ENCODE results near the gene CROCC2.

The CROCC2 gene

GRCh38 chr2:240914645-240915525 lies 8.7 kb downstream of the CROCC2 start:
- Histone ChIP-seq H3K4me3 (replicated peaks; ENCODE audit: insufficient read depth, low read length) (no peak overlapping the region), H3K27me3 (ENCODE audit: insufficient read depth, poor library complexity, severe bottlenecking) (peaks cover 23% of the 10 kb centered on the region), H3K27ac (replicated peaks) (no peak overlapping the region)
- DNase-seq (ENCODE audit: low read depth in 1 of 2, low spot score in 1 of 2): no peak
- TF ChIP-seq GABPA (IDR thresholded peaks at IDR 0.05; ENCODE audit: low read depth): no peak
- TF ChIP-seq POLR2AphosphoS5 (IDR thresholded peaks at IDR 0.05; ENCODE audit: low read depth): no peak
- TF ChIP-seq, protein P1, sequence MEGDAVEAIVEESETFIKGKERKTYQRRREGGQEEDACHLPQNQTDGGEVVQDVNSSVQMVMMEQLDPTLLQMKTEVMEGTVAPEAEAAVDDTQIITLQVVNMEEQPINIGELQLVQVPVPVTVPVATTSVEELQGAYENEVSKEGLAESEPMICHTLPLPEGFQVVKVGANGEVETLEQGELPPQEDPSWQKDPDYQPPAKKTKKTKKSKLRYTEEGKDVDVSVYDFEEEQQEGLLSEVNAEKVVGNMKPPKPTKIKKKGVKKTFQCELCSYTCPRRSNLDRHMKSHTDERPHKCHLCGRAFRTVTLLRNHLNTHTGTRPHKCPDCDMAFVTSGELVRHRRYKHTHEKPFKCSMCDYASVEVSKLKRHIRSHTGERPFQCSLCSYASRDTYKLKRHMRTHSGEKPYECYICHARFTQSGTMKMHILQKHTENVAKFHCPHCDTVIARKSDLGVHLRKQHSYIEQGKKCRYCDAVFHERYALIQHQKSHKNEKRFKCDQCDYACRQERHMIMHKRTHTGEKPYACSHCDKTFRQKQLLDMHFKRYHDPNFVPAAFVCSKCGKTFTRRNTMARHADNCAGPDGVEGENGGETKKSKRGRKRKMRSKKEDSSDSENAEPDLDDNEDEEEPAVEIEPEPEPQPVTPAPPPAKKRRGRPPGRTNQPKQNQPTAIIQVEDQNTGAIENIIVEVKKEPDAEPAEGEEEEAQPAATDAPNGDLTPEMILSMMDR (IDR thresholded peaks at IDR 0.05; ENCODE audit: insufficient read depth, low read length): no peak
- TF ChIP-seq, protein P2, sequence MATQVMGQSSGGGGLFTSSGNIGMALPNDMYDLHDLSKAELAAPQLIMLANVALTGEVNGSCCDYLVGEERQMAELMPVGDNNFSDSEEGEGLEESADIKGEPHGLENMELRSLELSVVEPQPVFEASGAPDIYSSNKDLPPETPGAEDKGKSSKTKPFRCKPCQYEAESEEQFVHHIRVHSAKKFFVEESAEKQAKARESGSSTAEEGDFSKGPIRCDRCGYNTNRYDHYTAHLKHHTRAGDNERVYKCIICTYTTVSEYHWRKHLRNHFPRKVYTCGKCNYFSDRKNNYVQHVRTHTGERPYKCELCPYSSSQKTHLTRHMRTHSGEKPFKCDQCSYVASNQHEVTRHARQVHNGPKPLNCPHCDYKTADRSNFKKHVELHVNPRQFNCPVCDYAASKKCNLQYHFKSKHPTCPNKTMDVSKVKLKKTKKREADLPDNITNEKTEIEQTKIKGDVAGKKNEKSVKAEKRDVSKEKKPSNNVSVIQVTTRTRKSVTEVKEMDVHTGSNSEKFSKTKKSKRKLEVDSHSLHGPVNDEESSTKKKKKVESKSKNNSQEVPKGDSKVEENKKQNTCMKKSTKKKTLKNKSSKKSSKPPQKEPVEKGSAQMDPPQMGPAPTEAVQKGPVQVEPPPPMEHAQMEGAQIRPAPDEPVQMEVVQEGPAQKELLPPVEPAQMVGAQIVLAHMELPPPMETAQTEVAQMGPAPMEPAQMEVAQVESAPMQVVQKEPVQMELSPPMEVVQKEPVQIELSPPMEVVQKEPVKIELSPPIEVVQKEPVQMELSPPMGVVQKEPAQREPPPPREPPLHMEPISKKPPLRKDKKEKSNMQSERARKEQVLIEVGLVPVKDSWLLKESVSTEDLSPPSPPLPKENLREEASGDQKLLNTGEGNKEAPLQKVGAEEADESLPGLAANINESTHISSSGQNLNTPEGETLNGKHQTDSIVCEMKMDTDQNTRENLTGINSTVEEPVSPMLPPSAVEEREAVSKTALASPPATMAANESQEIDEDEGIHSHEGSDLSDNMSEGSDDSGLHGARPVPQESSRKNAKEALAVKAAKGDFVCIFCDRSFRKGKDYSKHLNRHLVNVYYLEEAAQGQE (IDR thresholded peaks at IDR 0.05; ENCODE audit: insufficient replicate concordance, low read depth): no peak
- TF ChIP-seq SPI1 (IDR thresholded peaks at IDR 0.05; ENCODE audit: borderline replicate concordance, low read depth): no peak

- H3K27me3 ChIP-seq (ENCODE audit: insufficient read depth, poor library complexity, severe bottlenecking): peaks cover 20% of the 10 kb centered on the region
- no peak overlapping the region for H3K4me3 ChIP-seq (replicated peaks; ENCODE audit: insufficient read depth, low read length)
- DNase-seq (ENCODE audit: low read depth in 1 of 2, low spot score in 1 of 2): no peak
- no peak for TF ChIP-seq SPI1 (IDR thresholded peaks at IDR 0.05; ENCODE audit: borderline replicate concordance, low read depth)
- TF ChIP-seq, protein P1 (IDR thresholded peaks at IDR 0.05; ENCODE audit: insufficient read depth, low read length): no peak
- TF ChIP-seq, protein P2 (IDR thresholded peaks at IDR 0.05; ENCODE audit: insufficient replicate concordance, low read depth): no peak
- no peak for TF ChIP-seq POLR2AphosphoS5 (IDR thresholded peaks at IDR 0.05; ENCODE audit: low read depth)
- no peak for TF ChIP-seq GABPA (IDR thresholded peaks at IDR 0.05; ENCODE audit: low read depth)
- H3K27ac ChIP-seq (replicated peaks): no peak overlapping the region
Measured at GRCh38 chr2:240915526-240916341, 9.6 kb downstream of the CROCC2 start.

DNA sequence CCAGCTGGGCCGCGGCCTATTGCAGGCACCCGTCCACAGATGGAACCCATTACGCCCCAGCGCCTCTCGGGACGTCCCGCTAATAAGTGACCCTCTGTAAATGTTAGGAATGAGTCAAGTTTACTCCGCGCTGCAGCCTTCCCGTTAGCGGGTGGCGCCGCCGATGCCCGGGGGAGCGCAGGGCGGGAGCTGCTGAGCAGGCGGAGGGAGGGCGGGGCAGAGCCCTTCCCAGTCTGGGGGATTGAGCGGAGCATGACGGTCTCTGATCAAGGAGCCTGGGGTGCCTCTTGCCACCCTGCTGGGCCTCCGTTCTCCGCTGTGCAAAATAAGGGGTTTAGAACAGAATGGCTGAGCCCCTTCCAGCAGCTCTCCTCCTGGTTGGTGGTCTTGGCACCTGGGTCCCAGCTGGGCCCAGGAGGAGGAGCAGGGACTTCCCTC lies 10.5 kb downstream of the CROCC2 start:
- H3K27me3 ChIP-seq (ENCODE audit: insufficient read depth, poor library complexity, severe bottlenecking): peaks cover 16% of the 10 kb centered on the region
- TF ChIP-seq, protein P1 (IDR thresholded peaks at IDR 0.05; ENCODE audit: insufficient read depth, low read length): no peak
- TF ChIP-seq GABPA (IDR thresholded peaks at IDR 0.05; ENCODE audit: low read depth): no peak
- no peak for TF ChIP-seq SPI1 (IDR thresholded peaks at IDR 0.05; ENCODE audit: borderline replicate concordance, low read depth)
- TF ChIP-seq, protein P2 (IDR thresholded peaks at IDR 0.05; ENCODE audit: insufficient replicate concordance, low read depth): no peak
- TF ChIP-seq POLR2AphosphoS5 (IDR thresholded peaks at IDR 0.05; ENCODE audit: low read depth): no peak
- H3K27ac ChIP-seq (replicated peaks): no peak overlapping the region
- no peak overlapping the region for H3K4me3 ChIP-seq (replicated peaks; ENCODE audit: insufficient read depth, low read length)
- no peak for DNase-seq (ENCODE audit: low read depth in 1 of 2, low spot score in 1 of 2)

All from HL-60 (cell line).